Activated CD8-positive, alpha-beta T cell treated with anti-CD3 and anti-CD28 coated beads for 36 hours (primary cell): ENCODE results near the gene BACE2. TPM values are rescaled to one million over a fixed set of nuclear protein-coding genes. Genes with fewer than 3 reads are reported as not detected.
"Not testable (repeated sequence)": the region's sequence is repeated elsewhere in the genome, so short reads cannot be mapped to it uniquely, and the experiment has no call there.

Experiments
- ATAC-seq: fragments of 200-7000 bp; cut with Tn5 transposase; one replicate; pipeline ENCODE4 v1.10.0; 2021; ENCODE audit warnings: mild to moderate bottlenecking, moderate library complexity
- CTCF ChIA-PET: fragments of 350-600 bp; sonication (Branson Sonifier 250); formaldehyde crosslinking; loops from one replicate; lab custom pipeline; 2021; ENCODE audit warnings: antibody characterized with exemption; lab: Charles Lee
- POLR2A ChIA-PET: fragments of 350-600 bp; sonication (Branson Sonifier 250); formaldehyde crosslinking; loops from one replicate; lab custom pipeline; 2021; ENCODE audit warnings: antibody characterized with exemption; lab: Charles Lee
- DNase-seq: peaks from one replicate; pipeline ENCODE4 v3.0.0-alpha.2; 2020
- H3K27ac Mint-ChIP-seq: one replicate; pipeline ENCODE4 v1.8.0; 2021; ENCODE audit warnings: mild to moderate bottlenecking, mixed read lengths
- H3K27me3 Mint-ChIP-seq: one replicate; pipeline ENCODE4 v1.8.0; 2021; ENCODE audit warnings: mixed read lengths
- H3K36me3 Mint-ChIP-seq: one replicate; pipeline ENCODE4 v1.8.0; 2021; ENCODE audit warnings: low read depth, mixed read lengths
- H3K4me1 Mint-ChIP-seq: one replicate; pipeline ENCODE4 v1.8.0; 2021; ENCODE audit warnings: low read depth, mixed read lengths
- H3K4me3 Mint-ChIP-seq: one replicate; pipeline ENCODE4 v1.8.0; 2021; ENCODE audit warnings: mild to moderate bottlenecking, moderate library complexity, mixed read lengths
- H3K9me3 Mint-ChIP-seq: one replicate; pipeline ENCODE4 v1.8.0; 2021; ENCODE audit warnings: mixed read lengths
- CTCF ChIP-seq: fragments of 200-600 bp; IDR thresholded peaks from one replicate; pipeline ENCODE4 v1.8.0; 2022; ENCODE audit warnings: antibody characterized with exemption, mild to moderate bottlenecking
- intact Hi-C: fragments of 100-400 bp; cut with micrococcal nuclease; formaldehyde crosslinking; loops from one replicate; pipeline ENCODE4 v1.10.0; 2022
- total RNA-seq, 2 experiments: library from RNA; stranded (reverse); gene quantifications; one replicate each; pipeline ENCODE4 v1.2.3, GENCODE V29; 2021

Gene BACE2
- total RNA-seq, 2 experiments from 2014 or later: 1.1 to 2.0 TPM

GRCh38 chr21:41304068-41304720, 136.2 kb downstream of the BACE2 start:
- ATAC-seq (no peak), DNase-seq (no peak)
- ChIA-PET POLR2A (no interaction called here), CTCF (no interaction called here)
- TF ChIP-seq CTCF: no peak
- H3K27me3 Mint-ChIP-seq: no peaks in the 10 kb centered on the region
- no peaks in the 10 kb centered on the region for H3K4me1 Mint-ChIP-seq
- intact Hi-C loops: no loop called here
- H3K36me3 Mint-ChIP-seq: peaks cover 2% of the 10 kb centered on the region
- no peak overlapping the region for H3K4me3 Mint-ChIP-seq
- H3K27ac Mint-ChIP-seq: no peak overlapping the region
- peaks cover 4% of the 10 kb centered on the region for H3K9me3 Mint-ChIP-seq

DNA sequence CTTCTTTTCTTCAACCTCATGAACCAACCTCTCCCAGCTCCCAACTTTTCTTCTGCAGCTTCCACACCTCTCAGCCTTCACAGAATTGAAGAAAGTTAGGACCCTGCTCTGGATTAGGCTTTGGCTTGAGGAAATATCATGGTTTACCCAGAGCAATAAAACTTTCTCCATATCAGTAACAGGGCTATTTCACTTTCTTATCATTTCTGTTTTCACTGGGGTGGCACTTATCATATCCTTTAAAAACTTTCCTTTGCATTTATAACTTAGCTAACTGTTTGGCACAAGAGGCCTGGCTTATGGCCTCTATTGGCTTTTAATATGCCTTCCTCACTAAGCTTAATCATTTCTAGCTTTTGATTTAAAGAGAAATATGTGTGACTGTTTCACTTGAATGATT, 139.3 kb downstream of the BACE2 start:
- no peak for ATAC-seq
- CTCF ChIA-PET: interaction anchor here (0.7 kb wide), 1 partner anchor 24 kb away, joined by 3 read pairs; no protein-coding TSS in a partner anchor

DNA sequence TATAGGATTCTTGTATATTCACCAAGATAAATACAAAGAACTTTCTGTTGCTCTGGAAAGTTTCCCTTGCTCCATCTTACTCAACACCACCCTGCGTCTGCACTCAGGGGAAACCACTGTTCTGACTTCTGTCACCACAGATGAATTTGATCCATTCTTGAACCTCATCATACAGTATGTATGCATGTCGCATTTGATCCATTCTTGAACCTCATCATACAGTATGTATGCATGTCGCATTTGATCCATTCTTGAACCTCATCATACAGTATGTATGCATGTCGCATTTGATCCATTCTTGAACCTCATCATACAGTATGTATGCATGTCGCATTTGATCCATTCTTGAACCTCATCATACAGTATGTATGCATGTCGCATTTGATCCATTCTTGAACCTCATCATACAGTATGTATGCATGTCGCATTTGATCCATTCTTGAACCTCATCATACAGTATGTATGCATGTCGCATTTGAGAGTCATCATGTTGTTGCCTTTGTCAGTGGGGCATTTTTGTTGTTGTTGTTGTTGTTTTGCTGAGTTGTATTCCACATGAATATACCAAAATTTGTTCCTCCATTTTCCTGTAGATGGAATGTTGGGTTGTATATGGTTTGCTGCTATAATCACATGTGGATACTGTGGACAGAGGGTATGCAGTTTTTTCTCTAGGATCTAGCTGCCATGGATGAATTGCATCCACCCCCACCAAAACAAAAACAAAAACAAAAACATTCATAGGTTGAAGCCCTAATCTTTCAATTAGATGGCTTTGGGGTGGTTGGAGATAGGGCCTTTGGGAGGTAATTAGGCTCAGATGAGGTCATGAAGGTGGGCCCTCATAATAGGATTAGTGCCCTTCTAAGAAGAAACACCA, 145.6 kb downstream of the BACE2 start:
- intact Hi-C loops, POLR2A ChIA-PET, H3K36me3 Mint-ChIP-seq, H3K4me1 Mint-ChIP-seq, H3K9me3 Mint-ChIP-seq, CTCF ChIA-PET, ATAC-seq, DNase-seq, H3K27ac Mint-ChIP-seq, H3K4me3 Mint-ChIP-seq: not testable (repeated sequence)
- peaks cover 30% of the 10 kb centered on the region for H3K27me3 Mint-ChIP-seq

More for the DNA sequence above, 139.3 kb downstream of the BACE2 start:
- H3K4me3 Mint-ChIP-seq: no peak overlapping the region
- DNase-seq: no peak
- peaks cover 4% of the 10 kb centered on the region for H3K9me3 Mint-ChIP-seq
- no peaks in the 10 kb centered on the region for H3K4me1 Mint-ChIP-seq
- intact Hi-C loops: no loop called here
- POLR2A ChIA-PET: no interaction called here
- H3K36me3 Mint-ChIP-seq: peaks cover 2% of the 10 kb centered on the region
- no peak for TF ChIP-seq CTCF
- H3K27me3 Mint-ChIP-seq: peaks cover 5% of the 10 kb centered on the region
- H3K27ac Mint-ChIP-seq: no peak overlapping the region

GRCh38 chr21:41315726-41316125, 147.8 kb downstream of the BACE2 start:
- no peak overlapping the region for H3K27ac Mint-ChIP-seq
- CTCF ChIA-PET: no interaction called here
- no peak for TF ChIP-seq CTCF
- H3K27me3 Mint-ChIP-seq: peaks cover 29% of the 10 kb centered on the region
- no peak overlapping the region for H3K4me3 Mint-ChIP-seq
- DNase-seq (no peak), ATAC-seq (no peak)
- POLR2A ChIA-PET: no interaction called here
- H3K4me1 Mint-ChIP-seq: peaks cover 3% of the 10 kb centered on the region
- H3K36me3 Mint-ChIP-seq: no peaks in the 10 kb centered on the region
- no peaks in the 10 kb centered on the region for H3K9me3 Mint-ChIP-seq
- intact Hi-C loops: no loop called here

DNA sequence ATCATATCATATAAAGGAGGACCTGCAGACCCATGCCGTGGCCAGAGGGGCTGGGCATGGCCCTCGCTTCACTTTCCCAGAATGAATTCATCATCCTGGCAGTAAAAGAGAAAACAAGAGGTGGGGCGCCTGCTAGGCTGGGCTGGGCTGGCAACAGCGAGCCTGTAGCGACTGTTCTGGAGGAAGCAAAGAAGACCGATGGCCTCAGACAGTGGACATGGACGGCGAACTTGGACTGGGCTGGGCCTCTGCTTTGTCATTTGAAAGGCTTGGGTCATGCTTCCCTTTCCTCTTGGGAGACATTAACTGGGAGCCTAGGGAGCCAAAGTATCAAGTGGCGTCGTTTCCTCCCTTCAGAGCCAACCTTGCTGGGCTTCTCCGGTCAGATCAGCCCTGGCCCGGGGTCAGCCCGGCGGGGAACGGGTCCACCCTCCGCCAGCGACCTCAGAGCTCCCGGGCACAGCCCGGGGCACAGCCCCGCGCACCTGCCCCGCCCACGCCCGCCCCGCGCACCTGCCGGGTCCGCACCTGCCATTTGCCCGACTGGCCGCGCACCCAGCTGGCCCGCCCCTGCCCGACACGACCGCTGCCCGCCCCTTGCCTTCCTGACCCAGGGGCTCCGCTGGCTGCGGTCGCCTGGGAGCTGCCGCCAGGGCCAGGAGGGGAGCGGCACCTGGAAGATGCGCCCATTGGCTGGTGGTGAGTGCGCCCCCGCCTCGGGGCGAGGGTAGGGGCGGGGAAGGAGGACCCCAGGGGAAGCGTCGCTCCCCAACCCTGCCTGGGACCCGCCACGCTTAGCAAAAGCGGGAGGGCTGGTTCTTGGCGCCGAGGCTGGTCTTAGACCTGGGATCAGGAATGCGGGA, 148.5 kb downstream of the BACE2 start, which contains the start of gene FAM3B:
FAM3B (plus strand) TSS at position 602 of the 863 bp plus-strand sequence; CDS start at position 681, 79 bp downstream.
- peaks cover 29% of the 10 kb centered on the region for H3K27me3 Mint-ChIP-seq
- ChIA-PET CTCF (no interaction called here), POLR2A (no interaction called here)
- intact Hi-C loops: no loop called here
- TF ChIP-seq CTCF: no peak
- H3K36me3 Mint-ChIP-seq: no peaks in the 10 kb centered on the region
- H3K4me1 Mint-ChIP-seq: peaks cover 10% of the 10 kb centered on the region
- ATAC-seq: no peak
- DNase-seq: no peak
- no peak within 1 kb of the TSS for H3K27ac Mint-ChIP-seq
- no peak within 1 kb of the TSS for H3K4me3 Mint-ChIP-seq
- no peaks in the 10 kb centered on the region for H3K9me3 Mint-ChIP-seq
